ENCODE data around the gene ARHGEF33. TPM values are rescaled to one million over a fixed set of nuclear protein-coding genes. Genes with fewer than 3 reads are reported as not detected.
"Not testable (repeated sequence)": the region's sequence is repeated elsewhere in the genome, so short reads cannot be mapped to it uniquely, and the experiment has no call there.

ARHGEF33 gene
- total RNA-seq, 1 donor from 2014 or later, result 1.3 TPM

DNA sequence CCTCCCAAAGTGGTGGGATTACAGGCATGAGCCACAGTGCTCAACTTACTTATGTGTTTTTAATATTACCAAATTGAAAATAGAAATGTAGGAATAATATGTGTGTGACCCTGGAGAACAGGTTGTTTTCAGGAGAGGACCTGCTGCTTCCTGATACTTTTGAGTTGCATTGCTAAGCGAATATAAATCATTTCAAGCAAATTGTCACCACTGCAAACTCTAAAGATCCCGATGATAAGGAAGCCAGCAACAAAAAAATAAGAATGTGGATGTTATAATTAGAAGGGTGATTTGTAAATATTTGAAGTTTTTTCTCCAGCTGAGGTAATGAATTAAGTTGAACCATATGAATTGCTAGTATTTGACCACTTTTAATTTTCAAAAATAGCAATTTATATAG is 40.9 kb downstream of the ARHGEF33 start:
- no peaks in the 10 kb centered on the region for H3K36me3 ChIP-seq
- intact Hi-C loops (cut with DNase I), result no loop called here
- H3K27ac ChIP-seq, result no peak overlapping the region
- DNase-seq (no peak), ATAC-seq (no peak)
- H3K4me1 ChIP-seq, result no peaks in the 10 kb centered on the region
- H3K4me3 ChIP-seq, result no peak overlapping the region
- no peaks in the 10 kb centered on the region for H3K9me3 ChIP-seq
- H3K27me3 ChIP-seq, result no peaks in the 10 kb centered on the region
- TF ChIP-seq, protein P1, sequence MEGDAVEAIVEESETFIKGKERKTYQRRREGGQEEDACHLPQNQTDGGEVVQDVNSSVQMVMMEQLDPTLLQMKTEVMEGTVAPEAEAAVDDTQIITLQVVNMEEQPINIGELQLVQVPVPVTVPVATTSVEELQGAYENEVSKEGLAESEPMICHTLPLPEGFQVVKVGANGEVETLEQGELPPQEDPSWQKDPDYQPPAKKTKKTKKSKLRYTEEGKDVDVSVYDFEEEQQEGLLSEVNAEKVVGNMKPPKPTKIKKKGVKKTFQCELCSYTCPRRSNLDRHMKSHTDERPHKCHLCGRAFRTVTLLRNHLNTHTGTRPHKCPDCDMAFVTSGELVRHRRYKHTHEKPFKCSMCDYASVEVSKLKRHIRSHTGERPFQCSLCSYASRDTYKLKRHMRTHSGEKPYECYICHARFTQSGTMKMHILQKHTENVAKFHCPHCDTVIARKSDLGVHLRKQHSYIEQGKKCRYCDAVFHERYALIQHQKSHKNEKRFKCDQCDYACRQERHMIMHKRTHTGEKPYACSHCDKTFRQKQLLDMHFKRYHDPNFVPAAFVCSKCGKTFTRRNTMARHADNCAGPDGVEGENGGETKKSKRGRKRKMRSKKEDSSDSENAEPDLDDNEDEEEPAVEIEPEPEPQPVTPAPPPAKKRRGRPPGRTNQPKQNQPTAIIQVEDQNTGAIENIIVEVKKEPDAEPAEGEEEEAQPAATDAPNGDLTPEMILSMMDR (IDR thresholded peaks at IDR 0.05), result no peak

DNA sequence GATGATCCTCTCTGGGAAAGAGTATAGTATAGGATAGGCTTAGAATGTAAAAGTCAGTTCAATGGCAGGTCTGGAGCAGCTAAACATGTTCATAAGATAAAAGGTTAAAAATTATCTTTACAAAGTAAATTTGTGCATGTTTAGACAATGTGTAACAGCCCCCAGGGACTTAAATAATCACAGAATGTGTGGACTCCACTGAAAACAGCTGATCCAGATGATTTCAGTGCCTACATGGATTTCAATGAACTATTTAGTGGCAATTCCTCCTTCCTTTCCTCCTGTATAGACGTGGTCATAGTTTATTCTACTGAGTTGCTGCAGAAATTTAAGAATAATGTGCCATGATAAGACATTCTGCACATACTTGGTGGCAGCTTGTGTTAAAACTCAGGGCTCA is 42.9 kb downstream of the ARHGEF33 start:
- TF ChIP-seq, protein P1 (IDR thresholded peaks at IDR 0.05), result no peak
- intact Hi-C loops (cut with DNase I), result no loop called here
- no peak overlapping the region for H3K4me3 ChIP-seq
- H3K27ac ChIP-seq, result no peak overlapping the region
- H3K4me1 ChIP-seq, result no peaks in the 10 kb centered on the region
- no peak for DNase-seq
- no peaks in the 10 kb centered on the region for H3K27me3 ChIP-seq
- no peaks in the 10 kb centered on the region for H3K36me3 ChIP-seq
- H3K9me3 ChIP-seq, result no peaks in the 10 kb centered on the region
- ATAC-seq, result no peak

DNA sequence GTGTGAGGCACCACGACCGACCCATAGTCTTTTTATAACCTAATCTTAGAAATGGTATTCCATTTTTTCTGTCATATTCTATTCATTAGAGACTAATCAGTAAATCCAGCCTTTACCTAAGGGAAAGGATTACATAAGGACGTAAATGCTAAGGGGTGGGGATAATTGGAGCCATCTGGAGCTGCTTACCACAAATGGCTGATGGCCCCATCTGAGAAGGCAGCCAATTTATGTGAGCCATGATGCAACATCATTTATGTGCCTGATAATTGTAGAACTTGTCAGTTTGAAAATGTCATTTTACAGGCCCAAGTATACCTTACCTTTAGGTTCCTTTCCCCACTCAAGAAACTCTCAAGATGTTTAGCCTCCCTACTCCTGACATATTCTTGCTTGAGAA is 44.0 kb downstream of the ARHGEF33 start:
- intact Hi-C loops (cut with DNase I), result no loop called here
- H3K4me3 ChIP-seq, result no peak overlapping the region
- H3K36me3 ChIP-seq, result no peaks in the 10 kb centered on the region
- H3K27me3 ChIP-seq, result no peaks in the 10 kb centered on the region
- no peaks in the 10 kb centered on the region for H3K4me1 ChIP-seq
- H3K9me3 ChIP-seq, result no peaks in the 10 kb centered on the region
- ATAC-seq, result no peak
- TF ChIP-seq, protein P1 (IDR thresholded peaks at IDR 0.05), result no peak
- no peak for DNase-seq
- H3K27ac ChIP-seq, result no peak overlapping the region

DNA sequence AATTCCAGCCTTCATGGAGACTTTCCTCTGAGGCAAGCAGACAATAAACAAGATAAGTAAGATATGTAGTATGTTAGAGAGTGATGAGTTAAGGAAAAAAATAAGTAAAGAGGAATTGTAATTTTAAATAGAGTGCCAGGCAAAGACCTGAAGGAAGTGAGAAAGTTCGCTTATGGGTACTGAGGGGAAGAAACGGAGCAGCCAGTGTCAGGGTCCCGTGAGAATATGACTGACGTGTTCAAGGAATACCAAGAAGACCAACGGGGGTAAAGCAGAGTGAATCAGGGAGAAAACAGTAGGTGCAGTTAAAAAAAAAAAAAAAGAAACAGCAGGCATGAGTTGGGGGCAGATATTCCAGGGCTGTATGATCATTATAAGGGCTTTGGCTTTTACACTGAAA is 45.1 kb downstream of the ARHGEF33 start:
- ATAC-seq, result no peak
- intact Hi-C loops (cut with DNase I), result no loop called here
- Histone ChIP-seq H3K27ac (no peak overlapping the region), H3K27me3 (no peaks in the 10 kb centered on the region), H3K4me3 (no peak overlapping the region), H3K4me1 (no peaks in the 10 kb centered on the region), H3K9me3 (no peaks in the 10 kb centered on the region), H3K36me3 (no peaks in the 10 kb centered on the region)
- no peak for DNase-seq
- TF ChIP-seq, protein P1 (IDR thresholded peaks at IDR 0.05), result no peak

DNA sequence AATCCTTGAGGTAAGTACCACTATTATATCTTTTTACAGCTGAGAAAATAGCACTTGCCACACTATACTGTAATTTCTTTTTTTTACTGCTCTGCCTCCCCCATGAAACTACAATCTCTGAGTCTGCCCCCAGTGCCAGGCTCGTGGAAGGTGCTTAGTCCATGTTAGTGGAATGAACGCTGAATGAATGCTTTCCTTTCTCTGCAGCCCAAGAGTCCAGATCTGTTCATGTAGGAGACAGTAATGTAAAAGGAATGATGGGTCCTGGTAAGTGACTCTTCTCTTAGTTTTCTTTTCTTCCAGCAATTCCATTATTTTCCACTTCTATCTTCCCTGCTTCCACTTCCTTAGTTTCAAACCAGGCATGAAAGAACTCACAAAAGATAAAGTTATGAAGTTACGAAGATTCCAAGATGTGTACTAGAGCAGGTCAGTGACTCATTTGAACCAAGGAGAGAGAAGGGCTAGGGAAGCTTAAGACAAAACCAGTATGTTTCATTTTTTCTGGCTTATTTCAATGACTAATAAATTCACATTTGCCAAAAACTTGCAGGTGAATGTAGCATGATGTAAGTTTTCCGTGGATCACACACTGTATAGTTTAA is 46.0 kb downstream of the ARHGEF33 start:
- no peaks in the 10 kb centered on the region for H3K27me3 ChIP-seq
- DNase-seq, result no peak

DNA sequence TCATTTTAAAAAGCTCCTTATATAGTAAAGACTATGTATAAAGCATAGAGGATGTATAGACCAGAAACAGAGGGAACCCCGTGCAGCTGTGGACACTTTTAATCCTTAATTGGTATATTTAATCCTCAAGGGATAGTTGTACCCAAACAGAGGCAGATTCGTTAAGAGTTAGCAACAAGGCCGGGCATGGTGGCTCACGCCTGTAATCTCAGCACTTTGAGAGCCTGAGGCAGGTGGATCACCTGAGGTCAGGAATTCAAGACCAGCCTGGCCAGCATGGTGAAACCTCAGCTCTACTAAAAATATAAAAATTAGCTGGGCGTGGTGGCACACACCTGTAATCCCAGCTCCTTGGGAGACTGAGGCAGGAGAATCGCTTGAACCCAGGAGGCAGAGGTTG is 46.8 kb downstream of the ARHGEF33 start:
- DNase-seq; intact Hi-C loops (cut with DNase I): not testable (repeated sequence)

More for the DNA sequence above, 46.0 kb downstream of the ARHGEF33 start:
- ATAC-seq, result no peak
- Histone ChIP-seq H3K27ac (no peak overlapping the region), H3K9me3 (no peaks in the 10 kb centered on the region), H3K4me3 (no peak overlapping the region), H3K36me3 (no peaks in the 10 kb centered on the region), H3K4me1 (no peaks in the 10 kb centered on the region)
- intact Hi-C loops (cut with DNase I), result no loop called here
- TF ChIP-seq, protein P1 (IDR thresholded peaks at IDR 0.05), result no peak

More for the DNA sequence above, 46.8 kb downstream of the ARHGEF33 start:
- not testable (repeated sequence) for H3K36me3 ChIP-seq, H3K9me3 ChIP-seq, H3K4me1 ChIP-seq, H3K4me3 ChIP-seq, ATAC-seq, H3K27ac ChIP-seq, H3K27me3 ChIP-seq

Measured in upper lobe of right lung (tissue), 1 donor.